Osteocyte (in vitro differentiated cells): ENCODE measurements around the gene RBM6. TPM values are rescaled to one million over a fixed set of nuclear protein-coding genes. Genes with fewer than 3 reads are reported as not detected.

Experiments used
- DNase-seq: peaks from one replicate; pipeline ENCODE4 v3.0.0; 2021; ENCODE audit warnings: mixed read lengths; ENCODE audit not compliant: unreplicated experiment; ENCODE audit errors: extremely low spot score
- H3K27ac Mint-ChIP-seq: one replicate; pipeline ENCODE4 v1.8.0; 2021; ENCODE audit warnings: mild to moderate bottlenecking, mixed read lengths; ENCODE audit not compliant: unreplicated experiment
- H3K27me3 Mint-ChIP-seq: one replicate; pipeline ENCODE4 v1.8.0; 2021; ENCODE audit warnings: mixed read lengths; ENCODE audit not compliant: unreplicated experiment
- H3K36me3 Mint-ChIP-seq: one replicate; pipeline ENCODE4 v1.8.0; 2021; ENCODE audit warnings: mixed read lengths; ENCODE audit not compliant: unreplicated experiment
- H3K4me1 Mint-ChIP-seq: one replicate; pipeline ENCODE4 v1.8.0; 2021; ENCODE audit warnings: mixed read lengths; ENCODE audit not compliant: unreplicated experiment
- H3K4me3 Mint-ChIP-seq: one replicate; pipeline ENCODE4 v1.8.0; 2021; ENCODE audit warnings: mild to moderate bottlenecking, moderate library complexity, mixed read lengths; ENCODE audit not compliant: unreplicated experiment
- H3K9me3 Mint-ChIP-seq: one replicate; pipeline ENCODE4 v1.8.0; 2021; ENCODE audit warnings: mixed read lengths; ENCODE audit not compliant: unreplicated experiment
- CTCF ChIP-seq: fragments of 200-600 bp; sonication (generic); IDR thresholded peaks from 2 replicates; pipeline ENCODE4 v1.5.0; 2021; ENCODE audit warnings: antibody characterized with exemption, mild to moderate bottlenecking, moderate library complexity
- total RNA-seq: library from RNA; stranded (reverse); gene quantifications from 2 replicates; pipeline ENCODE4 v1.2.1, GENCODE V29; 2021

The RBM6 gene
- total RNA-seq, 1 donor from 2014 or later: 91.5 TPM

DNA sequence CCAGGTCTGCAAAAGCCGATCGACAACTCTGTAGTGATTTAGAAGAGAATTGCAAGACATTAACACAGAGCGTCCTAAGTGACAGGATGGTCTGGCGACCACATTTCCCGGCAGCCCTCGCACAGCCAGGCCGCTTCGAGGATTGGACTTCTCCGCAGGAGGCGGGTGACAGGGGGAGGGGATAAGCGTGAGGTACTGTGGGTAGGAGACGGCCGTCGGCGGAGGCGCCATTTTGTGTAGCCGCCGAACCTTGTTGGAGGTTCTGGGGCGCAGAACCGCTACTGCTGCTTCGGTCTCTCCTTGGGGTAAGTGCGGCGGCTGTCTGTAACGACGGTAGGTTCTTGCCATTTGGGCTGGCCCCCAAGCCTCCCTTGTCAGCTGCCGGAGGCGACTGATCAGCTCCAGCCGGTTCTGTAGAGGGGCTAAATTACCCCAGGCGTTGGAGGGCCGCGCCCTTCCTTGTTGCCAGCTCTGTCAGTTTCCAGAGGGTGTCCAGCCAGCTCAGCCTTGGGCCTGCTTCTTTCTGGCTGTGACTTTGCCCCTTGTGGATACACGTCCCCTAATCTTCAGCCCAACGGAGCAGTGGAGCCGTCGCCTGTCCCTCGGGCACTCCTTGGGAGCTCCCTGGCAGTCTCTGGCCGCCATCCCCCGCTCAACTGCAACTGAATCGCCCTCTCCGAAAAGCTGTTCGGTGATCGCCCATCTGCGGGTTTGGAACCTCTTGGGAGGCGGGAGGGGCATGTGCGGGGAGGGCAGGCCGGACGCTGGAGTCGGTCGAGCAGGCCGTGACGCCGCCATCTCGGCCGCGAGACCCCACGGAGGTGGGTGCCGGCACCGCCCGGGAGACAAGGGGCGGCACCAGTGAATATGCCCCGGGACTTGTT, 149.0 kb downstream of the RBM6 start, which contains the start of gene RBM5:
Gene RBM5, plus strand, starts transcription at position 195 of the 884 bp plus-strand sequence. CDS start 1,516 bp downstream, outside the sequence.
- Mint-ChIP-seq H3K4me3 (peak within 1 kb of the TSS; percentile 98), H3K4me1 (peaks cover 23% of the 10 kb centered on the region), H3K9me3 (no peaks in the 10 kb centered on the region), H3K27ac (peak within 1 kb of the TSS; percentile 99), H3K27me3 (no peaks in the 10 kb centered on the region), H3K36me3 (peaks cover 28% of the 10 kb centered on the region)
- TF ChIP-seq CTCF: no peak
- peak; percentile 97 for DNase-seq

GRCh38 chr3:50089609-50089945, 149.6 kb downstream of the RBM6 start:
- no peaks in the 10 kb centered on the region for H3K9me3 Mint-ChIP-seq
- H3K27ac Mint-ChIP-seq: peak overlapping the region; percentile 99
- H3K36me3 Mint-ChIP-seq: peaks cover 29% of the 10 kb centered on the region
- DNase-seq: no peak
- peak overlapping the region; percentile 98 for H3K4me3 Mint-ChIP-seq
- peaks cover 23% of the 10 kb centered on the region for H3K4me1 Mint-ChIP-seq
- H3K27me3 Mint-ChIP-seq: no peaks in the 10 kb centered on the region
- no peak for TF ChIP-seq CTCF

DNA sequence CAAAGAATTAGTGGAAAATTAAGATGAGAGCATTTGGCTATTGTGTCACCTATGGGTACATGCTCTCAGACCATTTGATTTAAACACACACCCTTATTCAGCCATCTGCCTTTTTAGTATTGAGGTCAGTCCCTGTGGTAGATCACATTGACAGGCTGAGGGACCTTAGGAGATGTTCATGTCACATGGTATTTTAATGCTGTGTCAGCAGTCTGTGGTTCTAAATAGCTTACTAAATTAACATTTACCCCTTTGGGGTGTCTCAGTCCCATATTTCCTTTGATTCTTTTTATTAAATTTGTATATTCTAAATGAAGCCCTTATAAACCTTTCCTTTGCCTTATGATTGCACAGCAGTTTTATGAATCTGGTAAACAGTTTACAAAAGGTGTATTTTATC, 151.0 kb downstream of the RBM6 start:
- Mint-ChIP-seq H3K4me1 (peaks cover 23% of the 10 kb centered on the region), H3K36me3 (peaks cover 40% of the 10 kb centered on the region), H3K9me3 (no peaks in the 10 kb centered on the region), H3K27me3 (no peaks in the 10 kb centered on the region), H3K27ac (no peak overlapping the region), H3K4me3 (peak overlapping the region; percentile 98)
- no peak for DNase-seq
- no peak for TF ChIP-seq CTCF

DNA sequence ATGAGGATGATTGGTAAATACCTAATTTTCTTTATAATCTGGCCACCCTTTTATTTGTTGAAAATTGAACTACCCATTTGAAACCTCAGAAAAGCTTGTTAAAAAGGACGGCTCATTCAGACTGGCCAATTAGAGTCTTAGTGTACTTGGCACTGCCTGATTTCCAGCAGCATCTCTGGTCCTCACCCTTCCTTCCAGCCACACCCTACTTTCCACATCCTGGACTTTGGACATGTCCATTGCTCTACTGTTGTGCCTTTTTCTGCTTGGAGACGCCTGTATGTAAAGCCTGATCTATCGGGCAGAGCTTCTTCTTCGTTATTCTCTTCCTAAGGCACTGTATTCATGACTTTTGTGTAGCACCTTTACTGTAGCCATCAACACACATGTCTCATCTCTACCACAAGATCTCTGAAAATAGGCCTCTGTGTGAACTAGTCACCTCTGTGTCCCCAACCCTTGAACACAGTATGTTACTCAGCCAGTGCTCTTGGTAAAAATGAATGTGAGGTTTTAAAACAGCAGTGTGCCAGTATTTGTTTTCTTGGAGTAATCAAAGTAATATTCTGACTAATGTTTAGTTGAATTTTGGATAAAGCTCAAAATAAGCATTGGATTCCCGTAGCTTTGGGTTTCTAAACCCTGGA, 155.5 kb downstream of the RBM6 start:
- H3K4me3 Mint-ChIP-seq: no peak overlapping the region
- no peak for DNase-seq
- no peak overlapping the region for H3K27ac Mint-ChIP-seq
- no peaks in the 10 kb centered on the region for H3K27me3 Mint-ChIP-seq
- no peak for TF ChIP-seq CTCF
- peaks cover 65% of the 10 kb centered on the region for H3K36me3 Mint-ChIP-seq
- no peaks in the 10 kb centered on the region for H3K9me3 Mint-ChIP-seq
- H3K4me1 Mint-ChIP-seq: peaks cover 11% of the 10 kb centered on the region

GRCh38 chr3:50100386-50100785, 160.4 kb downstream of the RBM6 start:
- Mint-ChIP-seq H3K9me3 (no peaks in the 10 kb centered on the region), H3K27ac (no peak overlapping the region), H3K4me1 (no peaks in the 10 kb centered on the region), H3K4me3 (no peak overlapping the region), H3K27me3 (no peaks in the 10 kb centered on the region), H3K36me3 (peaks cover 62% of the 10 kb centered on the region)
- no peak for DNase-seq
- no peak for TF ChIP-seq CTCF
